Measurements from ENCODE around the gene DPP6. TPM values are rescaled to one million over a fixed set of nuclear protein-coding genes. Genes with fewer than 3 reads are reported as not detected.

DPP6 gene
- total RNA-seq, 4 donors from 2014 or later = 0.94 to 1.9 TPM; not detected in 2

DNA sequence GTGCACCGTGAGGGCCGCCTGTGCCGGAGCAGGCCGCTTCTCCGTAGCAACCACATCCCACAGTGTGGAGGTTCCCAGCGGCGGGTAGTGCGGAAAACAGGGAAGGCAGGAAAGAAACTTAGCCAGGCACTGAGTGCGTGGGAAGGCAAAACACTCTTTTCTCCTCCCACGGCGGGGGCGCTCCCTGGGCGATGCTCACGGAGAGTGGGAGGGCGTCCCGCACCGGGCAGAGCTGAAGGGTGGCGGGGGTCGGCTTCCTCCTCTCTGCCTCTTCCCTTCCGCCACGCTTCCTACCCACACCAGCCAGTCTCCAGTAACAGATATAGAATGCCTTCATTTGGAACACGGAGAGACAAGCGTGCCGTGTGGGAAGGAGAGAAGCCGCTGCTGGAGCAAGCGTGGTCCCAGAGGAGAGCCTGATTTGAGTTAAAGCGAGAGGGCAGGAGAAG is 698.2 kb downstream of the DPP6 start:
- in situ Hi-C loops (cut with MboI; ENCODE audit: low sequenced_read_pairs in 4 of 4) = no loop called here
- intact Hi-C loops (cut with DNase I; ENCODE audit: low total_unique reads) = no loop called here
- Histone ChIP-seq H3K4me3 (no peak overlapping the region), H3K36me3 (no peaks in the 10 kb centered on the region), H3K4me1 (no peaks in the 10 kb centered on the region), H3K9me3 (no peaks in the 10 kb centered on the region), H3K27ac (no peak overlapping the region), H3K27me3 (no peaks in the 10 kb centered on the region)
- no peak for TF ChIP-seq POLR2A (IDR thresholded peaks at IDR 0.05)
- TF ChIP-seq, protein P1, sequence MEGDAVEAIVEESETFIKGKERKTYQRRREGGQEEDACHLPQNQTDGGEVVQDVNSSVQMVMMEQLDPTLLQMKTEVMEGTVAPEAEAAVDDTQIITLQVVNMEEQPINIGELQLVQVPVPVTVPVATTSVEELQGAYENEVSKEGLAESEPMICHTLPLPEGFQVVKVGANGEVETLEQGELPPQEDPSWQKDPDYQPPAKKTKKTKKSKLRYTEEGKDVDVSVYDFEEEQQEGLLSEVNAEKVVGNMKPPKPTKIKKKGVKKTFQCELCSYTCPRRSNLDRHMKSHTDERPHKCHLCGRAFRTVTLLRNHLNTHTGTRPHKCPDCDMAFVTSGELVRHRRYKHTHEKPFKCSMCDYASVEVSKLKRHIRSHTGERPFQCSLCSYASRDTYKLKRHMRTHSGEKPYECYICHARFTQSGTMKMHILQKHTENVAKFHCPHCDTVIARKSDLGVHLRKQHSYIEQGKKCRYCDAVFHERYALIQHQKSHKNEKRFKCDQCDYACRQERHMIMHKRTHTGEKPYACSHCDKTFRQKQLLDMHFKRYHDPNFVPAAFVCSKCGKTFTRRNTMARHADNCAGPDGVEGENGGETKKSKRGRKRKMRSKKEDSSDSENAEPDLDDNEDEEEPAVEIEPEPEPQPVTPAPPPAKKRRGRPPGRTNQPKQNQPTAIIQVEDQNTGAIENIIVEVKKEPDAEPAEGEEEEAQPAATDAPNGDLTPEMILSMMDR (IDR thresholded peaks at IDR 0.05 in 4 of 5, conservative IDR thresholded peaks at IDR 0.05 in 1 of 5) = no peak
- no peak for ATAC-seq
- DNase-seq = no peak

DNA sequence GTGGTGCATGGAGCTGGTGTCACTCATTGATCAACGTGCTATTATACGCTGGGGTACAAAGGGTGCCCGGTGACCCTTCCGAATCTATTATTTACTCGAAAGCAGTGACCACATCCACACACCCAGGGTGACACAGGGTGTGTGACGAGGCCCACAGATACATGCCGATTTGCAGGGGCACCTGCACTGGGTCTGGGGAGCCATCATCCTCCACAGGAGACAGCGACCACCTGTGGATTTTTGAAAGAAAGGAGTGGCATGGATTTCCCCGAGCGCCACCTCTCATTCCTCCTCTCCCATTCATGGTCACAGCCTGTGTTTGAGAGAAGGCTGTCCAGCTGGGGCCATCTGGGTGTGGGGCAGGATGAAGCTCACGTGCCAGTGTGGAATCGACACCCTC is 701.0 kb downstream of the DPP6 start:
- in situ Hi-C loops (cut with MboI; ENCODE audit: low sequenced_read_pairs in 4 of 4) (no loop called here), intact Hi-C loops (cut with DNase I; ENCODE audit: low total_unique reads) (no loop called here)
- Histone ChIP-seq H3K27me3 (no peaks in the 10 kb centered on the region), H3K36me3 (no peaks in the 10 kb centered on the region), H3K4me3 (no peak overlapping the region), H3K9me3 (no peaks in the 10 kb centered on the region), H3K27ac (no peak overlapping the region), H3K4me1 (no peaks in the 10 kb centered on the region)
- no peak for TF ChIP-seq POLR2A (IDR thresholded peaks at IDR 0.05)
- TF ChIP-seq, protein P1 (IDR thresholded peaks at IDR 0.05 in 4 of 5, conservative IDR thresholded peaks at IDR 0.05 in 1 of 5) = no peak
- ATAC-seq (no peak), DNase-seq (no peak)

DNA sequence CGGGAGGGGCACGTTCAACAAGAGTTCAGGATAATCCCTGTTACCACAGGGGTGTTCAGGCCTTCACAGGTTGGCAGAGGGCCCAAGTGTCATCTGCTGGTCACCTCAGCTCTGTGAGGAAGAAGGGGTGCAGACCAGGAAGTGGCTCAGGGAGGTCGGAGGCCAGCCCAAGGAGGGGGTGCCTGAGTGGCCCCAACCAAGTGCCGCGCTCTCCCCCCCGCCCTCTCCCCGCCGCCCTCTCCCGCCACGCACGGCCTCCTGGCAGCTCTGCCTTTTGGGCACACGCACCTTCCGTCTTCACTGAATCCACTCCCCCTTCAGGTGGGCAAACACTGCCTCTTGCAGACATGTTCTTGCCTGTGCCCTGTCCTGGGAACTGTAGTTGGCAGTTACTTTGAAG is 705.6 kb downstream of the DPP6 start:
- in situ Hi-C loops (cut with MboI; ENCODE audit: low sequenced_read_pairs in 4 of 4) = no loop called here
- H3K36me3 ChIP-seq = no peaks in the 10 kb centered on the region

DNA sequence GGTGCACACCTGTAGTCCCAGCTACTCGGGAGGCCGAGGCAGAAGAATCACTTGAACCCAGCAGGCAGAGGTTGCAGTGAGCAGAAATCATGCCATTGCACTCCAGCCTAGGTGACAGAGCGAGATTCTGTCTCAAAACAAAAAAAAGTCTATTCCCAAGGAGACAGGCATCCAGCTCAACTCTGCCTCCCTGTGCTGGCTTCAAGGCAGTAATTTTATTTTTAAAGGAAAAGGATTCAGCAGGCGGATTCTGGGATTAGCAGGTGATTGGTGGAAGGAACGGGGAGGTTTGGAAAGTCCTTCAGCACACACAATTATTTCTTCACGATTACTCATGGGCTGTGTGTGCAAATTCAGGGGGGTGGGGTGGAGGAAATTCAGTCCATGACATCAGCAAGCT is 707.8 kb downstream of the DPP6 start:
- TF ChIP-seq POLR2A (IDR thresholded peaks at IDR 0.05) = no peak
- TF ChIP-seq, protein P1 (IDR thresholded peaks at IDR 0.05 in 4 of 5, conservative IDR thresholded peaks at IDR 0.05 in 1 of 5) = no peak
- in situ Hi-C loops (cut with MboI; ENCODE audit: low sequenced_read_pairs in 4 of 4) = no loop called here
- Histone ChIP-seq H3K27me3 (no peaks in the 10 kb centered on the region), H3K4me1 (no peaks in the 10 kb centered on the region), H3K9me3 (no peaks in the 10 kb centered on the region), H3K27ac (no peak overlapping the region), H3K36me3 (no peaks in the 10 kb centered on the region), H3K4me3 (no peak overlapping the region)
- intact Hi-C loops (cut with DNase I; ENCODE audit: low total_unique reads) = no loop called here
- DNase-seq (no peak), ATAC-seq (no peak)

More for the DNA sequence above, 705.6 kb downstream of the DPP6 start:
- TF ChIP-seq, protein P1 (IDR thresholded peaks at IDR 0.05 in 4 of 5, conservative IDR thresholded peaks at IDR 0.05 in 1 of 5) = no peak
- no peak for TF ChIP-seq POLR2A (IDR thresholded peaks at IDR 0.05)
- DNase-seq (no peak), ATAC-seq (no peak)
- no peaks in the 10 kb centered on the region for H3K9me3 ChIP-seq
- no peak overlapping the region for H3K4me3 ChIP-seq
- no peaks in the 10 kb centered on the region for H3K27me3 ChIP-seq
- intact Hi-C loops (cut with DNase I; ENCODE audit: low total_unique reads) = no loop called here
- no peaks in the 10 kb centered on the region for H3K4me1 ChIP-seq
- no peak overlapping the region for H3K27ac ChIP-seq

DNA sequence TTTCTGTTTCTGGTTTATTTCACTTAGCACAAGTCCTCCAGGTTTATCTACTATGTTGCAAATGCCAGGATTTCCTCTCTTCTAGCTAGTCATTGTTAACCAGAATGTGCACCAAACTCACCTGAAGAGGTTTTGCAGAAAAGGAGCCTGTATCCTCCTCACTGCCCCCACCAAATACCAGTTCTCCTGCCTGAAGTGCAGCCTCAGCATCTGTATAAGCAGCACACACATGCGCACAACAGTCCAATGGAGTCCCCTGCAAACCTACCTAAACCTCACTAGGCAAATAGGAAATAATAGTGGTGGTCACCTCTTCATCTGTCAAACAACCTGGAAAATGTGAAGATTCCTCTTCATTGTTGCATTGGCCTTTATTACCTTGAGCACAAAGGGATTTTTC is 712.9 kb downstream of the DPP6 start:
- no peaks in the 10 kb centered on the region for H3K27me3 ChIP-seq
- no peak for TF ChIP-seq POLR2A (IDR thresholded peaks at IDR 0.05)
- TF ChIP-seq, protein P1 (IDR thresholded peaks at IDR 0.05 in 4 of 5, conservative IDR thresholded peaks at IDR 0.05 in 1 of 5) = no peak
- H3K4me1 ChIP-seq = no peaks in the 10 kb centered on the region
- no peak overlapping the region for H3K27ac ChIP-seq
- no peaks in the 10 kb centered on the region for H3K36me3 ChIP-seq
- no peak for ATAC-seq
- in situ Hi-C loops (cut with MboI; ENCODE audit: low sequenced_read_pairs in 4 of 4) (no loop called here), intact Hi-C loops (cut with DNase I; ENCODE audit: low total_unique reads) (no loop called here)
- H3K9me3 ChIP-seq = no peaks in the 10 kb centered on the region
- no peak for DNase-seq
- no peak overlapping the region for H3K4me3 ChIP-seq
